Activated gamma-delta T cell treated with anti-CD3 and anti-CD28 coated beads, Interleukin-2, amount 50 U/mL, for 16 hours (primary cell): ENCODE measurements around the gene TIPARP.

Experiments
- DNase-seq: peaks from one replicate; pipeline ENCODE4 v3.0.0-alpha.2; 2020; ENCODE audit warnings: low read depth

TIPARP gene

GRCh38 chr3:156676768-156677479 lies 2.5 kb downstream of the TIPARP start:
- DNase-seq: no peak

- DNase-seq: no peak
Observed at GRCh38 chr3:156677536-156677935, 3.1 kb downstream of the TIPARP start.

GRCh38 chr3:156678197-156678596 lies 3.8 kb downstream of the TIPARP start:
- no peak for DNase-seq

GRCh38 chr3:156680243-156680914 lies 6.0 kb downstream of the TIPARP start:
- DNase-seq: no peak

GRCh38 chr3:156681002-156681401 lies 6.6 kb downstream of the TIPARP start:
- no peak for DNase-seq

- no peak for DNase-seq
Observed at GRCh38 chr3:156682501-156682900, 8.1 kb downstream of the TIPARP start.

GRCh38 chr3:156682963-156683362 lies 8.6 kb downstream of the TIPARP start:
- no peak for DNase-seq

- DNase-seq: no peak
Observed at GRCh38 chr3:156685198-156685597, 10.8 kb downstream of the TIPARP start.

GRCh38 chr3:156685752-156686151 lies 11.4 kb downstream of the TIPARP start:
- no peak for DNase-seq

- DNase-seq: no peak
Observed at GRCh38 chr3:156687023-156687422, 12.6 kb downstream of the TIPARP start.

- DNase-seq: no peak
Observed at GRCh38 chr3:156688632-156689452, 14.5 kb downstream of the TIPARP start.

- DNase-seq: no peak
Observed at GRCh38 chr3:156689608-156690007, 15.2 kb downstream of the TIPARP start.

GRCh38 chr3:156691920-156692319 lies 17.5 kb downstream of the TIPARP start:
- no peak for DNase-seq

- no peak for DNase-seq
Observed at GRCh38 chr3:156693166-156693565, 18.8 kb downstream of the TIPARP start.

- DNase-seq: no peak
Observed at GRCh38 chr3:156694536-156694935, 20.1 kb downstream of the TIPARP start.

GRCh38 chr3:156702367-156702766 lies 28.0 kb downstream of the TIPARP start:
- DNase-seq: no peak

GRCh38 chr3:156704370-156705036 lies 30.1 kb downstream of the TIPARP start:
- no peak for DNase-seq

GRCh38 chr3:156705761-156706616 lies 31.6 kb downstream of the TIPARP start:
- DNase-seq: no peak

- DNase-seq: no peak
Observed at GRCh38 chr3:156707588-156707987, 33.2 kb downstream of the TIPARP start.

GRCh38 chr3:156710429-156710828 lies 36.0 kb downstream of the TIPARP start:
- DNase-seq: no peak

- no peak for DNase-seq
Observed at GRCh38 chr3:156711113-156711512, 36.7 kb downstream of the TIPARP start.
